GM18868 (cell line): ENCODE results near the gene RTL1.

Experiments
- ATAC-seq: cut with Tn5 transposase; IDR thresholded peaks from one replicate; pipeline ENCODE4 v1.9.1; 2021; ENCODE audit warnings: mild to moderate bottlenecking, moderate library complexity; ENCODE audit not compliant: unreplicated experiment

The RTL1 gene

GRCh38 chr14:100836941-100837804, 66.3 kb downstream of the RTL1 start:
- no peak for ATAC-seq

GRCh38 chr14:100836311-100836805, 67.2 kb downstream of the RTL1 start:
- ATAC-seq: no peak

- ATAC-seq: no peak
Measured at GRCh38 chr14:100835548-100836310, 67.8 kb downstream of the RTL1 start.

GRCh38 chr14:100834794-100835547, 68.6 kb downstream of the RTL1 start:
- ATAC-seq: no peak

- ATAC-seq: no peak
Measured at GRCh38 chr14:100834082-100834793, 69.3 kb downstream of the RTL1 start.

- ATAC-seq: no peak
Measured at GRCh38 chr14:100832311-100832960, 71.1 kb downstream of the RTL1 start.

- ATAC-seq: no peak
Measured at GRCh38 chr14:100830681-100831080, 72.8 kb downstream of the RTL1 start.
